HCT116 (cell line): Measurements from ENCODE around the gene ANXA6. TPM values are rescaled to one million over a fixed set of nuclear protein-coding genes. Genes with fewer than 3 reads are reported as not detected.

ENCODE experiments used
- ATAC-seq: fragments of 200-7000 bp; cut with Tn5 transposase; 2 replicates; pipeline ENCODE4 v1.9.1; 2020; ENCODE audit warnings: mild to moderate bottlenecking, moderate library complexity
- BruUV-seq: library from RNA; stranded (reverse); fragments of 400-500 nt; replicated peaks from 2 replicates; lab custom pipeline; 2021; lab: Mats Ljungman, UMichigan
- CTCF ChIA-PET: fragments of 300-600 bp; sonication (Branson Sonifier 250); formaldehyde crosslinking; loops from one replicate; lab custom pipeline; 2021; ENCODE audit warnings: antibody characterized with exemption; lab: Charles Lee
- POLR2A ChIA-PET: fragments of 300-600, 350-600 bp; sonication (Branson Sonifier 250); formaldehyde crosslinking; loops from one replicate; lab custom pipeline; 2021; ENCODE audit warnings: antibody characterized with exemption; lab: Charles Lee
- RAD21 ChIA-PET, 2 experiments: fragments of 300-600 bp; sonication (Branson Sonifier 250); formaldehyde crosslinking; loops; one replicate each; lab custom pipeline; 2023; ENCODE audit warnings: low total read pairs in 2 of 2; ENCODE audit not compliant: uncharacterized antibody in 2 of 2, unreplicated experiment in 2 of 2, low non-redundant PET in 1 of 2; lab: Charles Lee
- DNase-seq: peaks from one replicate; pipeline ENCODE4 v3.0.0-alpha.2; 2010; ENCODE audit warnings: low read depth, low spot score
- H2AFZ ChIP-seq: fragments of 200-600 bp; shearing (Covaris generic), sonication (generic); 2 replicates; pipeline ENCODE4 v1.6.1; 2017; ENCODE audit warnings: low read depth, mixed run types, mixed read lengths, antibody characterized with exemption, low read length; ENCODE audit not compliant: poor library complexity, severe bottlenecking
- H3K27ac ChIP-seq: 2 replicates; pipeline ENCODE4 v1.5.1; 2012; ENCODE audit warnings: low read depth, low read length
- H3K27me3 ChIP-seq: fragments of 200-600 bp; sonication (generic); 2 replicates; pipeline ENCODE4 v1.6.1; 2016; ENCODE audit warnings: mixed run types, low read length, mixed read lengths; ENCODE audit not compliant: insufficient read depth
- H3K36me3 ChIP-seq, 2 experiments: fragments of 200-500 bp in 1 of 2; fragments of 200-600 bp in 1 of 2; sonication (Bioruptor generic) in 1 of 2; sonication (generic) in 1 of 2; 2 replicates each; pipeline versions ENCODE4 v1.5.1 to v1.6.1; 2014 to 2016; ENCODE audit warnings: low read length in 2 of 2, inconsistent platforms in 1 of 2, mixed read lengths in 1 of 2, mixed run types in 1 of 2; ENCODE audit not compliant: insufficient read depth in 2 of 2, control insufficient read depth in 1 of 2
- H3K4me1 ChIP-seq, 2 experiments: fragments of 200-600 bp in 1 of 2; sonication (generic) in 1 of 2; 2 replicates each; pipeline versions ENCODE4 v1.5.1 to v1.6.1; 2012 to 2017; ENCODE audit warnings: low read length in 2 of 2, inconsistent platforms in 1 of 2, mild to moderate bottlenecking in 1 of 2, mixed read lengths in 1 of 2, mixed run types in 1 of 2, moderate library complexity in 1 of 2; ENCODE audit not compliant: insufficient read depth in 2 of 2, control insufficient read depth in 1 of 2
- H3K4me2 ChIP-seq: fragments of 200-600 bp; sonication (generic); 2 replicates; pipeline ENCODE4 v1.6.1; 2017; ENCODE audit warnings: mixed run types, low read length, mixed read lengths
- H3K4me3 ChIP-seq, 2 experiments: fragments of 200-600 bp in 1 of 2; sonication (generic) in 1 of 2; replicated peaks in 1 of 2; 2 replicates each; pipeline ENCODE4 v1.5.1; 2011 to 2016; ENCODE audit warnings: low read length in 2 of 2, control low read depth in 1 of 2, low read depth in 1 of 2, mild to moderate bottlenecking in 1 of 2, mixed read lengths in 1 of 2, mixed run types in 1 of 2
- H3K79me2 ChIP-seq: fragments of 200-600 bp; sonication (generic); 2 replicates; pipeline ENCODE4 v1.6.1; 2017; ENCODE audit warnings: mild to moderate bottlenecking, mixed run types, low read length, moderate library complexity, mixed read lengths; ENCODE audit not compliant: insufficient read depth
- H3K9ac ChIP-seq: fragments of 200-600 bp; sonication (generic); 2 replicates; pipeline ENCODE4 v1.6.1; 2016; ENCODE audit warnings: low read length, mixed read lengths
- H3K9me2 ChIP-seq: fragments of 200-600 bp; sonication (generic), shearing (Covaris generic); 2 replicates; pipeline ENCODE4 v1.6.1; 2017; ENCODE audit warnings: mixed run types, mild to moderate bottlenecking, moderate library complexity; ENCODE audit not compliant: insufficient read depth
- H3K9me3 ChIP-seq, 2 experiments: fragments of 200-500 bp in 1 of 2; fragments of 200-600 bp in 1 of 2; sonication (Bioruptor generic) in 1 of 2; sonication (generic) in 1 of 2; 2 replicates each; pipeline ENCODE4 v1.6.1; 2014 to 2017; ENCODE audit warnings: low read length in 2 of 2, mixed read lengths in 2 of 2, inconsistent platforms in 1 of 2, low read depth in 1 of 2, mild to moderate bottlenecking in 1 of 2, mixed run types in 1 of 2, moderate library complexity in 1 of 2; ENCODE audit not compliant: control insufficient read depth in 1 of 2, insufficient read depth in 1 of 2
- H4K20me1 ChIP-seq: fragments of 200-600 bp; sonication (generic), shearing (Covaris generic); 2 replicates; pipeline ENCODE4 v1.6.1; 2017; ENCODE audit warnings: mixed run types, mild to moderate bottlenecking, moderate library complexity; ENCODE audit not compliant: insufficient read depth
- CEBPB ChIP-seq: IDR thresholded peaks from 2 replicates; pipeline ENCODE4 v1.6.1; 2012; ENCODE audit warnings: low read depth
- FOSL1 ChIP-seq: IDR thresholded peaks from 2 replicates; pipeline ENCODE4 v1.6.1; 2012; ENCODE audit warnings: low read depth
- RAD21 ChIP-seq: IDR thresholded peaks from 2 replicates; pipeline ENCODE4 v1.6.1; 2012; ENCODE audit warnings: low read depth, mild to moderate bottlenecking
- SP1 ChIP-seq: IDR thresholded peaks from 2 replicates; pipeline ENCODE4 v1.6.1; 2012; ENCODE audit warnings: low read depth
- SRF ChIP-seq: IDR thresholded peaks from 2 replicates; pipeline ENCODE4 v1.6.1; 2012; ENCODE audit warnings: low read depth
- TCF7L2 ChIP-seq: IDR thresholded peaks from 2 replicates; pipeline ENCODE4 v1.7.0; 2011; ENCODE audit warnings: borderline replicate concordance, inconsistent platforms; ENCODE audit not compliant: insufficient read depth, insufficient read length; ENCODE audit errors: extremely low read depth
- YY1 ChIP-seq: IDR thresholded peaks from 2 replicates; pipeline ENCODE4 v1.6.1; 2011; ENCODE audit warnings: low read length, low read depth, moderate library complexity, mild to moderate bottlenecking; ENCODE audit not compliant: insufficient replicate concordance; ENCODE audit errors: extremely low read depth
- ZFX ChIP-seq: fragments of 450-650 bp; IDR thresholded peaks from 2 replicates; pipeline ENCODE4 v1.6.1; 2017
- intact Hi-C: fragments of 100-400 bp; cut with micrococcal nuclease; formaldehyde crosslinking; loops from 2 replicates; pipeline ENCODE4 v1.10.0; 2022
- total RNA-seq: library from RNA; stranded (reverse); gene quantifications from one replicate; pipeline ENCODE4 v1.2.1, GENCODE V29; 2021; ENCODE audit not compliant: unreplicated experiment
- TF ChIP-seq, protein P1 (sequence below): IDR thresholded peaks from 2 replicates; pipeline ENCODE4 v1.6.1; 2012

Gene ANXA6
- total RNA-seq, 1 experiment from 2014 or later: 71.9 TPM

DNA sequence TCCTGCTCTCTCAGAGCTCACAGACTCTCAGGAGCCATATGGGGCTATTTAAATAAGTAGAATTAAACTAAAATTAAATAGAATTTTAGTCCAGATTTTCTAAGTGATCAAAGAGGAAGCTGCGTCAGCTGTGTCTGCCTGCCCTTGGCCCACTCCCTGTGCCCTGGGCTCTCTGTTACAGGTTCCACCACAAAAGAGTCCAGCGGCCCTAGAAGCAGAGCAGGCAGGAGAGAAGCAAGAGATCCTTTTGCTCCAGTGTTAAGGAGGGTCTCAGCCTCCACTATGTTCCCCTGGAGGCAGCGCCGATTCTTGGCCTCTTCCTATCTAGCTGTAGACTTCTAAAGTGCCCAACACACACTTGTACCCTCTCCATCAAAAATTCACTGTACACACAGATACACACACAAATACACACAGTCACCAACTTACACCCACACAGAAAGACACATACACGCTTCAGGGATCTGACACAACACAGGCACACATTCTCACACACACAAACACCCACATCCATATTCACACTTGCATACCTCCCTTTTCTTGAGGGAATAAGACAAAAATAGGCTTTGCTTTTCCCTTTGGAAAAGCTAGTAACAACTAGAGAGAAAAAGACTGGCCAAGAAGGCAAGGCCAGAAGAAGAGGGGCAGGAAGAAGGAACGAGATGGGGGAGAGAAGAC lies 71.2 kb downstream of the ANXA6 start:
- Histone ChIP-seq H3K36me3 (no peaks in the 10 kb centered on the region), H3K4me3 (no peak overlapping the region), H2AFZ (no peak overlapping the region), H3K27me3 (no peaks in the 10 kb centered on the region)
- intact Hi-C loops: no loop called here
- BruUV-seq: no TSS peak
- ChIA-PET POLR2A (no interaction called here), CTCF (no interaction called here), RAD21 (no interaction called here)
- no peak for DNase-seq
- TF ChIP-seq RAD21 (no peak), TCF7L2 (no peak), SRF (no peak), CEBPB (no peak), FOSL1 (no peak), YY1 (no peak), SP1 (no peak)
- TF ChIP-seq, protein P1, sequence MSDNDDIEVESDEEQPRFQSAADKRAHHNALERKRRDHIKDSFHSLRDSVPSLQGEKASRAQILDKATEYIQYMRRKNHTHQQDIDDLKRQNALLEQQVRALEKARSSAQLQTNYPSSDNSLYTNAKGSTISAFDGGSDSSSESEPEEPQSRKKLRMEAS: no peak
- TF ChIP-seq, all 23 proteins: peak for 0
- Histone ChIP-seq H4K20me1 (no peaks in the 10 kb centered on the region), H3K9me3 (no peaks in the 10 kb centered on the region), H3K9ac (no peak overlapping the region), H3K27ac (no peak overlapping the region), H3K4me2 (no peak overlapping the region), H3K79me2 (no peaks in the 10 kb centered on the region), H3K9me2 (no peaks in the 10 kb centered on the region), H3K4me1 (peaks cover 3 to 22% of the 10 kb centered on the region in 2 experiments; a peak in 2 of 4 replicates)
- no peak for ATAC-seq

DNA sequence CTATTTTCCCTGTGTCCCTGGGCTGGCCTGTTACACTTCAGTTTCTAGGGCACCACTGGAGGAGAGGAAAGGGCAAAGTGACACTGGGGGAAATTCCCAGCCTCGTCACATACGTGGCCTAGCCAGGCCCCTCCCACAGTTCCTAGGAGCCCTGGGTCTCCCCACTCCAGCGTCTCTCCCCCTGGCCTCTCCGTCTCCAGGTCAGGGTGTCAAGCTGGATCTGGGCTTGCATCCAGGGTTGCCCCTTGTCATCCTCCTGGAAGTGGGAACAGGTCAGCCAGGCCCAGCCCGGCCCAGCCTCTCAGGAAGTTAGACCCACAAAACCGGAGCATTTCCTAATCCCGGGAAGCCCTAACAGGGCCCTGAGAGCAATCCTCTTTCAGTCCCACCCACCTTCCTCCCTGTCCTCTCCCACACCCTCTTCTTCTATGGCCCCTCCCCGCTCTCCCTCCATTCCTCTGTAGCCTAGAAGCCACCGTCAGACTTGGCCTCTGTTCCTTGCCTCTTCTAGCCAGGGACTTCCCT lies 72.0 kb downstream of the ANXA6 start:
- H3K79me2 ChIP-seq: no peaks in the 10 kb centered on the region
- no peaks in the 10 kb centered on the region for H3K9me3 ChIP-seq
- ChIA-PET POLR2A (no interaction called here), CTCF (no interaction called here), RAD21 (no interaction called here)
- no peaks in the 10 kb centered on the region for H4K20me1 ChIP-seq
- peaks cover 3 to 25% of the 10 kb centered on the region in 2 experiments; a peak in 2 of 4 replicates for H3K4me1 ChIP-seq
- no TSS peak for BruUV-seq
- no peaks in the 10 kb centered on the region for H3K9me2 ChIP-seq
- no peak for TF ChIP-seq FOSL1
- no peak for TF ChIP-seq TCF7L2
- TF ChIP-seq, protein P1: no peak
- TF ChIP-seq ZFX: no peak
- H3K36me3 ChIP-seq: no peaks in the 10 kb centered on the region
- intact Hi-C loops: no loop called here
- no peak overlapping the region for H3K4me3 ChIP-seq
- no peak overlapping the region for H3K4me2 ChIP-seq
- no peak overlapping the region for H3K9ac ChIP-seq
- no peaks in the 10 kb centered on the region for H3K27me3 ChIP-seq
- DNase-seq (no peak), ATAC-seq (no peak)
- H3K27ac ChIP-seq: no peak overlapping the region
- H2AFZ ChIP-seq: no peak overlapping the region
